HG02943 (cell line): ENCODE results near the gene ECHDC1.
"Not testable (repeated sequence)": the region's sequence is repeated elsewhere in the genome, so short reads cannot be mapped to it uniquely, and the experiment has no call there.

Experiments
- ATAC-seq: cut with Tn5 transposase; IDR thresholded peaks from one replicate; pipeline ENCODE4 v1.9.1; 2021; ENCODE audit warnings: mild to moderate bottlenecking, low read depth, moderate library complexity; ENCODE audit not compliant: unreplicated experiment

Gene ECHDC1

GRCh38 chr6:127342296-127342945, 988 bp downstream of the ECHDC1 start:
- ATAC-seq = no peak

GRCh38 chr6:127341471-127342202, 1.8 kb downstream of the ECHDC1 start:
- no peak for ATAC-seq

DNA sequence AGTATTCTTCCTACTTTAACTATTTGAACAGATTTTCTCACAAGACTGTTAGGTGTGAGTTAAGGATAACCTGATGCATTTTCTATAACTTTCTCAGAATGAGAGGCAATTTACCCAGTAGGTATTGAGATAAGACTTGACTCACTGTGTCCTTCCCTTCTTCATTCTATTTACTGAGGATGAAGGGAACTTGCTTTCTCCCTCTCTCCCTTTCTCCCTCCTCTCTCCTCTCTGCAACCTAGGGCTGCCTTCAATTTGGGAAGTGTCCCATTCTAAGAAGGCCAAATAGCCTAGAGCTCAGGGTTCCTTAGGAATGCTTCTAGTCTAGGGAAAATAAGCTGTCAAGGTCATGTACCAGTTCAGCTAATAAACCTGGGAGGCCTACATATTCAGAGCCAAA, 3.2 kb downstream of the ECHDC1 start:
- ATAC-seq = no peak

DNA sequence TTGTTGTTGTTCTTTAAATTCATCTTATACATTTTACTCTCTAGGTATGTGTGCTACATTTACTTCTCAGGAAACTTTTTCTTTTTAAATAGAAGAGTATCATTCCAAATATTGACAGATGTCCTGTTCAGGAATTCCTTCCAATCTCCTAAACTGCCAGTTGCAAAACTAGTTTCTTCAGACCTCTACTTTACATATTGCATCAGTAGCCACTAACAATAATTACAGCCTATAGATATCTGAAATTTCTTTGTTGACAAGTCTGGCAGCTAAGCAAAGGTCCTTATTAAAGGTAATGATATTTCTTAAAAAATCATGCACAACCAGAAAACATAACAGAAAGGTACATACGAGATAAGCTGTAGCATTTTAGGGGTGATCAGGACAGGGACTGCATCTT, 4.5 kb downstream of the ECHDC1 start:
- no peak for ATAC-seq

GRCh38 chr6:127332383-127332961, 10.9 kb downstream of the ECHDC1 start:
- no peak for ATAC-seq

DNA sequence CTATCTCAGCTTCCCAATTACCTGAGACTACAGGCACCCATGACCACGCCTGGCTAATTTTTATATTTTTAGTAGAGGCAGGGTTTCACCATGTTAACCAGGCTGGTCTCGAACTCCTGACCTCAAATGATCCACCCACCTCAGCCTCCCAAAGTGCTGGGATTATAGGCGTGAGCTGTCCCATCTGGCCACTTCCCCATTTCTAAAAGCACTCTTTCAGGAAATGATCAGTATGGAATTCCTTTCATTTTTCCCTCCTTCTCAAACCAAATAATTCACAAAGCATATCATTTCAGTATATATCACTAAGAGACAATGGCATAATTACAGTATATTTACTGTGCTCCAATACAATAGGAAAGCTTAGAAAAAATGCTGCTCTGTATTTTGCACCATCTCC, 12.2 kb downstream of the ECHDC1 start:
- not testable (repeated sequence) for ATAC-seq

GRCh38 chr6:127328043-127328609, 15.3 kb downstream of the ECHDC1 start:
- ATAC-seq = no peak

GRCh38 chr6:127319686-127320085, 23.7 kb downstream of the ECHDC1 start:
- ATAC-seq = no peak

DNA sequence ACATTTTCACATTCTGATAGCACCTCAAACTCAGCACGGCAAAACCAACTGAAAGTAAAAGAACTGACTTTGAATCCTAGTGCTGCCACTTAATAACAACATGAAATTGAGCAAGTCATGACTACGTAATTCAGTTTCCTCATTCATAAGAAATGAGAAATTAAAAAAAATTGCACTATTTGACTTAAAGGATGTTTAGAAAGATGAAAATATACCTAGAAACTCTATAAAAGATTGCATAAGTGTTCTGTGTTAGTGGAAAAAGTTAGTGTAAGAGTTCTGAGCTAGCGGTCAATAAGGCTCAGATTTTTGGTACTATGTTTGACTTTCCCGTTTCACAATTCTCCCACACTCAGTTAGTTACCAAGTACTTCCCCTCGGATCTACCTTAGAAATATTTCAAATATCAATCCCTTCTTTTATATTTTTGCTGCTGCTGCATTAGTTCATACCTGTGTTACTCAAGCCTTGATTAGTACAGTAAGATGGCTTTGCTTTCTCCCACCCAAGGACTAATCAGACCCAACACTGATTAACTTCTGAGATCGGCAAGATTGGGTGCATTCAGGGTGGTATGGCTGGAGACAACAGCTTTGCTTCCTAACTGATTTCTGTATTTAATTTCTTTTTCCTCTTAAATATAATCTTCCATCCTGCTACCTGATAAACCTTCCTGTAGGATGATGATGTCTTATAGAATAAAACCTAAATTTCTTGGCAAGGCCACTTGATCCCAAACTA, 25.9 kb downstream of the ECHDC1 start:
- ATAC-seq = no peak

DNA sequence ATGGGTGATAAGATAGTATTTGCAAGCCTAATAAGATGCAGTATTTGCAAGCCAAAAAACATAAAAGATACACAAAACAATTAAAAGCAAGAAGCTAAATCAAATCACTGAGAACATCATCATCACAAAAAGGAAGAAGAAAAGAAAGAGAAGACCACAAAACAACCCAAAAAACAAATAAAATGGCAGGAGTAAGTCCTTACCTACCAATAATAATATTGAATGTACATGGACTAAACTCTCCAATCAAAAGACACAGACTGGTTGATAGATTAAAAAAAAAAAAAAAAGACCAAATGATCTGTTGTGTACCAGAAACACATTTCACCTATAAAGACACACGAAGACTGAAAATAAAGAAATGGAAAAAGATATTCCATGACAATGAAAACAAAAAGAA, 37.7 kb downstream of the ECHDC1 start:
- ATAC-seq = no peak

GRCh38 chr6:127303917-127304316, 39.5 kb downstream of the ECHDC1 start:
- no peak for ATAC-seq

DNA sequence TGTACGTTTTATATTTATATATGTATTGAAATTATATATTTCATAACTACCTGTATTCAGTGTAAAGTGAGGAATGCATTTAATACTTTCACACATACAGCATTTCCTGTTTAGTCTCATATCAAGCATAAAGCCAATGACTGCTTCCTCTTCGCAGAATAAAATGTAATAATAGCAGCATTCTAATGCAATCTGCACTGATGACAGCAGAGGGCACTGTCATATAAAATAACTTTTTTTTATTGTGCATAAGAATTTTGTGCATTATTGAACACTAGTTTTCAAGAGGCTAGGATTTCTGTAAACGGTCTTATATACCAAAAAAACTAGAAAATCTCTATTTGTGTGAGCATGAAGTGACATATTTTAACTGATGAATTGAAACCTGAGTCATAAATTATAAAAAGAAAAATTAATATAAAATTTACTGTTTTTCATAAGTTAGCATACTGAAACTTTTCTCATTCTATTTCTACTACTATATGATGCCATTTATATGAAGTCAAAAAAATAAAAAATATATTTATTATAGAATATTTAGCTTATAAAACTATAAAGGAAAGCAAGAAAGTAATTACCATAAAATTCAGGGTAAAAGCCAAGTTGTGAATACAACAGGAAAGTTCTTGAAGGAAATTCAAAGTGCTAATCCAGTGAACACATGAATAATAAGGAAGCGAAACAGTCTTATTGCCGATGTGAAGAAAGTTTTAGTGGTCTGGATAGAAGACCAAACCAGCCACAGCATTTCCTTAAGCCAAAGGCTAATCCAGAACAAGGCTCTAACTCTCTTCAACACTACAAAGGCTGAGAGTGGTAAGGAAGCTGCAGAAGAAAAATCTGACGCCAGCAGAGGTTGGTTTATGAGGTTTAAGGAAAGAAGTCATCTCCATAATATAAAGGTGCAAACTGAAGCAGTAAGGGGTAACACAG, 40.4 kb downstream of the ECHDC1 start:
- peak; percentile 64 for ATAC-seq

- no peak for ATAC-seq
Measured at GRCh38 chr6:127301199-127301700, 42.2 kb downstream of the ECHDC1 start.

DNA sequence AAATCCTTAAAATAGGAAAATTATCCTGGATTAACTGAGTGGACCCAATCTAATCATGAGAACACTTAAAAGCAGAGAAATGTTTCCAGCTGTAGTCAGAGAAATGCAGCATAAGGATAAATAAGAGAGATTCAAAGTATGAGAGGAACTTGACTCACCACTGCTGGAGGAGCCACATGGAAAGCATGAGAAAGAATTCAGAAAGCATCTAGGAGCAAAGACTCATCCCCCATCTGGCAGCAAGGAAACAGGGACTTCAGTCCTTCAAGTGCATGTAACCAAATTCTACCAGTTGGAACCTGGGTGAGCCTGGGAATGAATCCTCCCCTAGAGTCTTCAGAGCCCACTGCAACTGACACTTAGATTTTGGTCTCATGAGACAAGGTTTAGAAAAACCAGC, 43.0 kb downstream of the ECHDC1 start:
- no peak for ATAC-seq

DNA sequence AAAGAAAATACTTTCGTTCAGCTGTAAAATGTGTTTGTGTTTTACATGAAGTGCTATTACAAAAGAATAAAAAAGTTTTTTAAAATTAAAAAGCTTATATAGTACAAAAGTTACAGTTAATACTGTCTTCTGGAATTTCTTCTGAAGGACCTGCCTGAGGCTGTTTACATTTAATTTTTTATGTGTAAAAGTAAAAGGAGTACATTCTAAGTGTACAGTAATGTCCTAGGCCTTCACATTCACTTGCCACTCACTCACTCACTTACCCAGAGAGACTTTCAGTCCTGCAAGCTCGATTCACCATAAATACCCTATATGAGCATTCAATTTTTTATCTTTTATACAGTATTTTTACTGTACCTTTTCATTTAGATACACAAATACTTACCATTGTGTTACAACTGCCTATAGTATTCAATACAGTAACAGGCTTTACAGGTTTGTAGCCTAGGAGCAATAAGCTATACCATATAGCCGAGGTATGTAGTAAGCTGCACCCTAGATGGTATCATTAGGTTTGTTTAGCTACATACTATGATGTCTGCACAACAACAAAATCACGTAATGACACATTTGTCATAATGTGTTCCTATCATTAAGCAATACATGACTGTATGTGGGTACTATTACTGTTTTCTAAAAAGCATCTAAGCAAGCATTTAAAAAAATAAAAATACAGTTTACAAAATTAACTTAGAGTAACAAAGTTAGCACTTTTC, 43.7 kb downstream of the ECHDC1 start:
- ATAC-seq = no peak

DNA sequence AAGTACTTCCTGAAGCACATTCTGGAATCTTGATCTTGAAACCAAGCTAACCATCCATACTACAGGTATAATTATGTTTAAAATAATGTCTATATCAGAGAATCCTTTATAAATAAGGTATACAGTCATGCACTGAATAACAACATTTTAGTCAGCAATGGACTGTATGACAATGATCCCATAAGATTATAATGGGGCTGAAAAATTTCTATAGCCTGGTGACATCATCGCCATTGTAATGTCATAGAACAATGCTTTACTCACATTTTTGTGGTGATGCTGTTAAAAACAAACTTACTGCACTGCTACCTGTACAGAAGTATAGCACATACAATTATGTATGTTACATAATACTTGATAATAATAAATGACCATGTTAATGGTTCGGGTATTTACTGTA, 44.9 kb downstream of the ECHDC1 start:
- ATAC-seq = no peak

DNA sequence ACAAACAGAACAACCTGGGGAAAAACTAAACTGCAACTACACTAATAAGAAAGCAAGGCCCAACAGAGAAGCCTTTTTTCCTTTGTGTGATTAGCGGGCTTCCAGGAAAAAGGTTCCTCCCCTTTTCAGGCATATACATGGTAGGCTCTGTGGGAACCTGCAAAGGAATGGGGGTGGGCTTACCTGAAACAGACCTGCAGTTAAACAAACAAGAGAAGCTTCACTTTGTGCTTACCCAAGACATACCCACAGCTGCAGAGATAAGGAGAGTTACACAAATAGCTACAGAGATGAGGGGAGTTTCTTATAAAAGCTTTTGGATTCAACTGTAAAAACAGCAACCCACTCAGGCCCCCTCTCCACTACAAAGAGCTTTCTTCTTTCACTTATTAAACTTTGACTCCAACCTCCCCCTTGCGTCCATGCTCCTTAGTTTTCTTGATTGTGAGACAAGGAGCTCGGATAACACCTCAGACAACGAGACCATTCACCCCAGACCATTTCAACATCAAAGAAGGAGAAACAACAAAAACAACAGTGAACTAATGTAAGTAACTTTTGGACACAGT, 45.8 kb downstream of the ECHDC1 start:
- no peak for ATAC-seq

- peak; percentile 69 for ATAC-seq
Measured at GRCh38 chr6:127291495-127291894, 51.9 kb downstream of the ECHDC1 start.
